Keratinocyte (primary cell): ENCODE results near the gene VRK1. TPM values are rescaled to one million over a fixed set of nuclear protein-coding genes. Genes with fewer than 3 reads are reported as not detected.

ENCODE experiments used
- DNase-seq: peaks from one replicate; pipeline ENCODE4 v3.0.0-alpha.2; 2011; ENCODE audit warnings: low read depth, missing footprints, low spot score
- FAIRE-seq: peaks from 2 replicates; lab custom pipeline; 2011; peaks lifted over from hg19 to GRCh38; lab: Jason Lieb, UNC
- H2AFZ ChIP-seq: 2 replicates; pipeline ENCODE4 v1.6.0; 2012; ENCODE audit warnings: low read length, control low read depth, inconsistent platforms; ENCODE audit not compliant: control insufficient read depth
- H3K27ac ChIP-seq: 2 replicates; pipeline ENCODE4 v1.5.1; 2011; ENCODE audit warnings: low read length; ENCODE audit not compliant: control insufficient read depth, insufficient read depth
- H3K27me3 ChIP-seq: 3 replicates; pipeline ENCODE4 v1.6.0; 2011; ENCODE audit warnings: low read length; ENCODE audit not compliant: control insufficient read depth, insufficient read depth; ENCODE audit errors: extremely low read depth
- H3K36me3 ChIP-seq, 2 experiments: 2 replicates in 1 of 2; 3 replicates in 1 of 2; pipeline ENCODE4 v1.5.1; 2011; ENCODE audit warnings: low read length in 2 of 2, mild to moderate bottlenecking in 1 of 2; ENCODE audit not compliant: control insufficient read depth in 2 of 2, insufficient read depth in 2 of 2; ENCODE audit errors: extremely low read depth in 1 of 2
- H3K4me1 ChIP-seq: 3 replicates; pipeline ENCODE4 v1.5.1; 2011; ENCODE audit warnings: low read length; ENCODE audit not compliant: control insufficient read depth, insufficient read depth; ENCODE audit errors: extremely low read depth
- H3K4me2 ChIP-seq: 3 replicates; pipeline ENCODE4 v1.6.0; 2011; ENCODE audit warnings: low read depth, low read length; ENCODE audit not compliant: control insufficient read depth, insufficient read depth; ENCODE audit errors: extremely low read depth
- H3K4me3 ChIP-seq, 3 experiments: fragments of 200-600 bp in 1 of 3; sonication (generic) in 1 of 3; 2 replicates in 2 of 3; 3 replicates in 1 of 3; pipeline ENCODE4 v1.5.1; 2011 to 2016; ENCODE audit warnings: low read length in 3 of 3, mild to moderate bottlenecking in 3 of 3, control low read depth in 2 of 3, inconsistent platforms in 1 of 3, low read depth in 1 of 3, mixed read lengths in 1 of 3, mixed run types in 1 of 3, moderate library complexity in 1 of 3; ENCODE audit not compliant: control insufficient read depth in 2 of 3, insufficient read depth in 2 of 3; ENCODE audit errors: extremely low read depth in 1 of 3
- H3K79me2 ChIP-seq: 2 replicates; pipeline ENCODE4 v1.6.0; 2012; ENCODE audit warnings: low read length; ENCODE audit not compliant: control insufficient read depth, insufficient read depth
- H3K9ac ChIP-seq: 3 replicates; pipeline ENCODE4 v1.6.0; 2011; ENCODE audit warnings: low read length; ENCODE audit not compliant: control insufficient read depth, insufficient read depth; ENCODE audit errors: extremely low read depth
- H3K9me1 ChIP-seq: 3 replicates; pipeline ENCODE4 v1.6.0; 2011; ENCODE audit warnings: low read length; ENCODE audit not compliant: control insufficient read depth, insufficient read depth; ENCODE audit errors: extremely low read depth
- H3K9me3 ChIP-seq: 2 replicates; pipeline ENCODE4 v1.5.1; 2012; ENCODE audit warnings: low read depth, low read length; ENCODE audit not compliant: control insufficient read depth
- H4K20me1 ChIP-seq: 3 replicates; pipeline ENCODE4 v1.6.0; 2011; ENCODE audit warnings: low read length; ENCODE audit not compliant: control insufficient read depth, insufficient read depth; ENCODE audit errors: extremely low read depth
- CTCF ChIP-seq, 3 experiments: IDR thresholded peaks in 1 of 3; conservative IDR thresholded peaks in 1 of 3; optimal IDR thresholded peaks in 1 of 3; 2 replicates in 2 of 3; 3 replicates in 1 of 3; pipeline versions ENCODE3 to v1.5.1; 2011; ENCODE audit warnings: low read length in 3 of 3, mild to moderate bottlenecking in 3 of 3, moderate library complexity in 2 of 3, control low read depth in 1 of 3, inconsistent platforms in 1 of 3; ENCODE audit not compliant: insufficient read depth in 2 of 3; ENCODE audit errors: extremely low read depth in 1 of 3
- EZH2 ChIP-seq: IDR thresholded peaks from one replicate; pipeline ENCODE4 v1.6.1; 2012; ENCODE audit warnings: inconsistent platforms, mild to moderate bottlenecking, low read length, moderate library complexity
- dilution Hi-C: fragments of 300-500 bp; cut with MboI; formaldehyde crosslinking; loops from one replicate; pipeline ENCODE4 v1.7.0; 2020; ENCODE audit warnings: low sequenced_read_pairs; ENCODE audit not compliant: extremely low pct_ligation_motif_present
- polyA plus RNA-seq, 5 experiments: library from polyadenylated mRNA; depleted of rRNA in 3 of 5; stranded (reverse) in 3 of 5; stranded (forward) in 1 of 5; unstranded in 1 of 5; fragments of >200 nt; gene quantifications; 1 replicate in 1 of 5; 2 replicates in 3 of 5; 3 replicates in 1 of 5; pipeline versions ENCODE4 v1.2.1 to v1.2.3, GENCODE V29; 2011 to 2012; ENCODE audit warnings: missing spikeins in 2 of 5, low read depth in 1 of 5, low replicate concordance in 1 of 5

The VRK1 gene
- polyA plus RNA-seq, 1 donor (not counting 4 experiments of a cell fraction or from before 2014, with no cell fraction given) = 27.1 TPM

- Histone ChIP-seq H2AFZ (no peak overlapping the region), H3K9me1 (no peaks in the 10 kb centered on the region), H3K27me3 (no peaks in the 10 kb centered on the region), H3K4me1 (no peaks in the 10 kb centered on the region), H3K9me3 (no peaks in the 10 kb centered on the region), H3K27ac (no peak overlapping the region), H3K36me3 (peaks cover 0 to 4% of the 10 kb centered on the region in 2 experiments), H3K4me3 (no peak overlapping the region), H4K20me1 (no peaks in the 10 kb centered on the region), H3K4me2 (no peak overlapping the region), H3K9ac (no peak overlapping the region), H3K79me2 (no peaks in the 10 kb centered on the region)
- dilution Hi-C loops = no loop called here
- FAIRE-seq (no peak), DNase-seq (no peak)
- TF ChIP-seq EZH2 (no peak), CTCF (optimal IDR thresholded peaks at IDR 0.05 in 1 of 3, IDR thresholded peaks at IDR 0.05 in 1 of 3, conservative IDR thresholded peaks at IDR 0.05 in 1 of 3; ENCODE audit: extremely low read depth in 1 of 3, insufficient read depth in 2 of 3, low read length in 3 of 3) (no peak)
These were observed 61.5 kb downstream of the VRK1 start for GRCh38 chr14:96858643-96859042.

GRCh38 chr14:96861568-96862310, 64.6 kb downstream of the VRK1 start:
- Histone ChIP-seq H3K4me3 (no peak overlapping the region), H3K9me1 (no peaks in the 10 kb centered on the region), H3K27me3 (no peaks in the 10 kb centered on the region), H3K79me2 (no peaks in the 10 kb centered on the region), H2AFZ (no peak overlapping the region), H3K4me1 (no peaks in the 10 kb centered on the region), H4K20me1 (no peaks in the 10 kb centered on the region), H3K4me2 (no peak overlapping the region), H3K27ac (no peak overlapping the region), H3K9me3 (no peaks in the 10 kb centered on the region), H3K36me3 (peaks cover 0 to 6% of the 10 kb centered on the region in 2 experiments), H3K9ac (no peak overlapping the region)
- no peak for DNase-seq
- TF ChIP-seq CTCF (optimal IDR thresholded peaks at IDR 0.05 in 1 of 3, IDR thresholded peaks at IDR 0.05 in 1 of 3, conservative IDR thresholded peaks at IDR 0.05 in 1 of 3; ENCODE audit: extremely low read depth in 1 of 3, insufficient read depth in 2 of 3, low read length in 3 of 3) (no peak), EZH2 (no peak)
- dilution Hi-C loops = no loop called here
- no peak for FAIRE-seq
